ENCODE data around the gene PTCH2. TPM values are rescaled to one million over a fixed set of nuclear protein-coding genes. Genes with fewer than 3 reads are reported as not detected.

The PTCH2 gene
- total RNA-seq, 4 donors from 2014 or later, result 0.14 to 1.2 (median 0.64) TPM; not detected in 1

DNA sequence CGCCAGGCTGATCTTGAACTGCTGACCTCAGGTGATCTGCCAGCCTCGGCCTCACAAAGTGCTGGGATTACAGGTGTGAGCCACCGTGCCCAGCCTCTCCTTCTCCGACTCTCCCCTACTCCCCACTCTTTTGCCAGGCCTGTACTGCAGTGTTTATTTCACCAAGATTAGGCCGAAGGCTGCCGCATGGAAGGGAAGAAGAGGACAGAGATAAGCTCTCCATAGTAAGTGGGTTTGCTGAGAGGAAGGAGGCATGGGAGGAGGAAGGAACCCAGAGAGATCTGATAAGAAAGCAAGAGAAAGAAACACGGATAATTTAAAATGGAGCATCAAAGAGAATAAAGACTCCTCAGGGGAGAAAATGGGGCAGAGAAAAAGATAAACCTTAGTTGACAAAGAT lies 8.7 kb downstream of the PTCH2 start:
- intact Hi-C loops (cut with DNase I; ENCODE audit: low total_unique reads), result loop anchor here (10.0 kb wide), 1 partner anchor 50 kb away; the partner anchor contains the start of gene BEST4
- no peak for DNase-seq
- in situ Hi-C loops (cut with MboI; ENCODE audit: low pct_ligation_motif_present in 1 of 4, low pct_unique_long_range_greater_than_20kb in 1 of 4, low sequenced_read_pairs in 3 of 4), result loop anchor here in 3 of 4 donors (25.0 kb wide), 3 partner anchors 178 to 653 kb away; partner anchors contain the start of genes HECTD3 (in 1 of the 3), TESK2 (in 1 of the 3) and UROD (in 1 of the 3)
- Histone ChIP-seq H3K27ac (no peak overlapping the region), H3K4me3 (no peak overlapping the region), H3K9me3 (no peaks in the 10 kb centered on the region), H3K36me3 (no peaks in the 10 kb centered on the region), H3K4me1 (peaks cover 0 to 6% (median 2%) of the 10 kb centered on the region in 4 donors), H3K27me3 (no peaks in the 10 kb centered on the region)
- TF ChIP-seq, protein P1, sequence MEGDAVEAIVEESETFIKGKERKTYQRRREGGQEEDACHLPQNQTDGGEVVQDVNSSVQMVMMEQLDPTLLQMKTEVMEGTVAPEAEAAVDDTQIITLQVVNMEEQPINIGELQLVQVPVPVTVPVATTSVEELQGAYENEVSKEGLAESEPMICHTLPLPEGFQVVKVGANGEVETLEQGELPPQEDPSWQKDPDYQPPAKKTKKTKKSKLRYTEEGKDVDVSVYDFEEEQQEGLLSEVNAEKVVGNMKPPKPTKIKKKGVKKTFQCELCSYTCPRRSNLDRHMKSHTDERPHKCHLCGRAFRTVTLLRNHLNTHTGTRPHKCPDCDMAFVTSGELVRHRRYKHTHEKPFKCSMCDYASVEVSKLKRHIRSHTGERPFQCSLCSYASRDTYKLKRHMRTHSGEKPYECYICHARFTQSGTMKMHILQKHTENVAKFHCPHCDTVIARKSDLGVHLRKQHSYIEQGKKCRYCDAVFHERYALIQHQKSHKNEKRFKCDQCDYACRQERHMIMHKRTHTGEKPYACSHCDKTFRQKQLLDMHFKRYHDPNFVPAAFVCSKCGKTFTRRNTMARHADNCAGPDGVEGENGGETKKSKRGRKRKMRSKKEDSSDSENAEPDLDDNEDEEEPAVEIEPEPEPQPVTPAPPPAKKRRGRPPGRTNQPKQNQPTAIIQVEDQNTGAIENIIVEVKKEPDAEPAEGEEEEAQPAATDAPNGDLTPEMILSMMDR (IDR thresholded peaks at IDR 0.05), result no peak
- no peak for TF ChIP-seq POLR2A (IDR thresholded peaks at IDR 0.05)
- no peak for TF ChIP-seq EP300 (IDR thresholded peaks at IDR 0.05; ENCODE audit: low read depth)
- no peak for TF ChIP-seq POLR2AphosphoS5 (IDR thresholded peaks at IDR 0.05)
- WGBS, 2 donors (ENCODE audit: low coverage in 1 of 2), result 69 to 80% methylated on average over 4 to 7 of the region's 7 CpGs

GRCh38 chr1:44832056-44832705 lies 10.9 kb downstream of the PTCH2 start:
- intact Hi-C loops (cut with DNase I; ENCODE audit: low total_unique reads), result loop anchor here (10.0 kb wide), 1 partner anchor 47 kb away; the partner anchor contains the start of gene BEST4

GRCh38 chr1:44831516-44831915 lies 11.5 kb downstream of the PTCH2 start:
- WGBS, 2 donors (ENCODE audit: low coverage in 1 of 2), result 40 to 43% methylated on average over 1 to 9 of the region's 9 CpGs
- Histone ChIP-seq H3K36me3 (no peaks in the 10 kb centered on the region), H3K9me3 (no peaks in the 10 kb centered on the region), H3K27ac (no peak overlapping the region), H3K27me3 (no peaks in the 10 kb centered on the region), H3K4me3 (no peak overlapping the region), H3K4me1 (peaks cover 0 to 6% (median 2%) of the 10 kb centered on the region in 4 donors)
- DNase-seq, result no peak
- in situ Hi-C loops (cut with MboI; ENCODE audit: low pct_ligation_motif_present in 1 of 4, low pct_unique_long_range_greater_than_20kb in 1 of 4, low sequenced_read_pairs in 3 of 4) (loop anchor here in 3 of 4 donors (25.0 kb wide), 3 partner anchors 181 to 656 kb away; partner anchors contain the start of genes HECTD3 (in 1 of the 3), TESK2 (in 1 of the 3) and UROD (in 1 of the 3)), intact Hi-C loops (cut with DNase I; ENCODE audit: low total_unique reads) (loop anchor here (10.0 kb wide), 1 partner anchor 47 kb away; the partner anchor contains the start of gene BEST4)
- TF ChIP-seq, protein P1 (IDR thresholded peaks at IDR 0.05), result no peak
- TF ChIP-seq POLR2AphosphoS5 (IDR thresholded peaks at IDR 0.05) (no peak), POLR2A (IDR thresholded peaks at IDR 0.05) (no peak), EP300 (IDR thresholded peaks at IDR 0.05; ENCODE audit: low read depth) (no peak)

More at GRCh38 chr1:44832056-44832705, 10.9 kb downstream of the PTCH2 start:
- whole genome bisulfite sequencing, 2 donors (ENCODE audit: low coverage in 1 of 2), result 71% methylated on average over 13 of the region's 13 CpGs; no CpG with 5 or more reads in 1 of the 2 donors
- in situ Hi-C loops (cut with MboI; ENCODE audit: low pct_ligation_motif_present in 1 of 4, low pct_unique_long_range_greater_than_20kb in 1 of 4, low sequenced_read_pairs in 3 of 4), result loop anchor here in 3 of 4 donors (25.0 kb wide), 3 partner anchors 180 to 655 kb away; partner anchors contain the start of genes HECTD3 (in 1 of the 3), TESK2 (in 1 of the 3) and UROD (in 1 of the 3)
- TF ChIP-seq EP300 (IDR thresholded peaks at IDR 0.05; ENCODE audit: low read depth), result no peak
- Histone ChIP-seq H3K36me3 (no peaks in the 10 kb centered on the region), H3K9me3 (no peaks in the 10 kb centered on the region), H3K4me3 (no peak overlapping the region), H3K27me3 (no peaks in the 10 kb centered on the region), H3K27ac (no peak overlapping the region), H3K4me1 (peaks cover 0 to 6% (median 2%) of the 10 kb centered on the region in 4 donors)
- no peak for DNase-seq

- WGBS, 2 donors (ENCODE audit: low coverage in 1 of 2), result 91 to 100% methylated on average over 1 to 10 of the region's 10 CpGs
- DNase-seq, result no peak
- TF ChIP-seq POLR2AphosphoS5 (IDR thresholded peaks at IDR 0.05) (no peak), EP300 (IDR thresholded peaks at IDR 0.05; ENCODE audit: low read depth) (no peak), POLR2A (IDR thresholded peaks at IDR 0.05) (no peak)
- TF ChIP-seq, protein P1 (IDR thresholded peaks at IDR 0.05), result no peak
- Histone ChIP-seq H3K27me3 (no peaks in the 10 kb centered on the region), H3K4me3 (no peak overlapping the region), H3K36me3 (no peaks in the 10 kb centered on the region), H3K4me1 (peaks cover 0 to 3% (median under 1%) of the 10 kb centered on the region in 4 donors), H3K27ac (no peak overlapping the region), H3K9me3 (no peaks in the 10 kb centered on the region)
- intact Hi-C loops (cut with DNase I; ENCODE audit: low total_unique reads), result loop anchor here (10.0 kb wide), 1 partner anchor 46 kb away; the partner anchor contains the start of gene BEST4
- in situ Hi-C loops (cut with MboI; ENCODE audit: low pct_ligation_motif_present in 1 of 4, low pct_unique_long_range_greater_than_20kb in 1 of 4, low sequenced_read_pairs in 3 of 4), result loop anchor here in 3 of 4 donors (25.0 kb wide), 3 partner anchors 181 to 656 kb away; partner anchors contain the start of genes HECTD3 (in 1 of the 3), TESK2 (in 1 of the 3) and UROD (in 1 of the 3)
These were observed 12.2 kb downstream of the PTCH2 start for GRCh38 chr1:44830900-44831304.

All from transverse colon (tissue), 4 donors.